H9 (cell line): ENCODE measurements around the gene DPP10. TPM values are rescaled to one million over a fixed set of nuclear protein-coding genes. Genes with fewer than 3 reads are reported as not detected.

Source experiments
- DNase-seq: peaks from one replicate; pipeline ENCODE4 v3.0.0-alpha.2; 2017
- H2AFZ ChIP-seq: one replicate; pipeline ENCODE4 v1.6.1; 2013; ENCODE audit warnings: mild to moderate bottlenecking, low read length, control low read depth, moderate library complexity
- H2AK5ac ChIP-seq: 2 replicates; pipeline ENCODE4 v1.6.1; 2013; ENCODE audit warnings: low read length, control low read depth, mixed read lengths; ENCODE audit not compliant: insufficient read length
- H2BK120ac ChIP-seq: one replicate; pipeline ENCODE4 v1.6.1; 2013; ENCODE audit warnings: low read depth, mild to moderate bottlenecking, low read length, control low read depth, inconsistent platforms; ENCODE audit not compliant: poor library complexity, severe bottlenecking
- H2BK12ac ChIP-seq: 2 replicates; pipeline ENCODE4 v1.6.1; 2013; ENCODE audit warnings: low read length, control low read depth, mixed read lengths, low read depth; ENCODE audit not compliant: insufficient read length
- H2BK15ac ChIP-seq: 2 replicates; pipeline ENCODE4 v1.6.1; 2013; ENCODE audit warnings: low read depth, low read length, control low read depth
- H2BK20ac ChIP-seq: one replicate; pipeline ENCODE4 v1.6.1; 2013; ENCODE audit warnings: low read depth, mild to moderate bottlenecking, low read length, control low read depth, inconsistent platforms; ENCODE audit not compliant: poor library complexity, severe bottlenecking
- H2BK5ac ChIP-seq: 2 replicates; pipeline ENCODE4 v1.6.1; 2013; ENCODE audit warnings: low read length, control low read depth, mixed read lengths; ENCODE audit not compliant: insufficient read length
- H3K14ac ChIP-seq: 2 replicates; pipeline ENCODE4 v1.6.1; 2013; ENCODE audit warnings: low read length, control low read depth; ENCODE audit not compliant: insufficient read depth
- H3K18ac ChIP-seq: 2 replicates; pipeline ENCODE4 v1.6.1; 2013; ENCODE audit warnings: low read depth, mild to moderate bottlenecking, mixed read lengths, low read length, control low read depth; ENCODE audit not compliant: insufficient read length
- H3K23ac ChIP-seq: 2 replicates; pipeline ENCODE4 v1.6.1; 2013; ENCODE audit warnings: low read length, control low read depth, mixed read lengths, low read depth; ENCODE audit not compliant: insufficient read length
- H3K23me2 ChIP-seq: 2 replicates; pipeline ENCODE4 v1.6.1; 2013; ENCODE audit warnings: low read depth, mild to moderate bottlenecking, mixed read lengths, low read length, control low read depth; ENCODE audit not compliant: insufficient read length, poor library complexity, severe bottlenecking
- H3K27ac ChIP-seq: 2 replicates; pipeline ENCODE4 v1.5.1; 2013; ENCODE audit warnings: low read length, control low read depth, mixed read lengths, low read depth; ENCODE audit not compliant: insufficient read length
- H3K27me3 ChIP-seq: 2 replicates; pipeline ENCODE4 v1.6.1; 2013; ENCODE audit warnings: low read length, control low read depth, inconsistent platforms; ENCODE audit not compliant: insufficient read depth
- H3K4ac ChIP-seq: 2 replicates; pipeline ENCODE4 v1.6.1; 2013; ENCODE audit warnings: low read depth, mild to moderate bottlenecking, control low read depth, inconsistent platforms, low read length, moderate library complexity
- H3K4me1 ChIP-seq: 2 replicates; pipeline ENCODE4 v1.6.1; 2013; ENCODE audit warnings: low read length, control low read depth, inconsistent platforms; ENCODE audit not compliant: insufficient read depth
- H3K4me2 ChIP-seq: 2 replicates; pipeline ENCODE4 v1.6.1; 2013; ENCODE audit warnings: low read length, control low read depth, mixed read lengths; ENCODE audit not compliant: insufficient read length, insufficient read depth
- H3K56ac ChIP-seq: 2 replicates; pipeline ENCODE4 v1.6.1; 2013; ENCODE audit warnings: low read depth, mild to moderate bottlenecking, mixed read lengths, low read length, control low read depth; ENCODE audit not compliant: insufficient read length
- H3K79me1 ChIP-seq: 2 replicates; pipeline ENCODE4 v1.6.1; 2013; ENCODE audit warnings: low read depth, mild to moderate bottlenecking, moderate library complexity, low read length, control low read depth, inconsistent platforms; ENCODE audit not compliant: insufficient read depth, poor library complexity, severe bottlenecking
- H3K79me2 ChIP-seq: 2 replicates; pipeline ENCODE4 v1.6.1; 2013; ENCODE audit warnings: low read length, control low read depth, inconsistent platforms; ENCODE audit not compliant: insufficient read depth
- H3K9ac ChIP-seq: 2 replicates; pipeline ENCODE4 v1.6.1; 2013; ENCODE audit warnings: low read length, control low read depth, mixed read lengths; ENCODE audit not compliant: insufficient read length; ENCODE audit errors: extremely low read depth
- H3K9me3 ChIP-seq: one replicate; pipeline ENCODE4 v1.6.1; 2013; ENCODE audit warnings: low read depth, low read length, inconsistent platforms; ENCODE audit not compliant: control insufficient read depth
- H3T11ph ChIP-seq: one replicate; pipeline ENCODE4 v1.6.1; 2013; ENCODE audit warnings: mild to moderate bottlenecking, low read length, control low read depth, inconsistent platforms
- H4K20me1 ChIP-seq: one replicate; pipeline ENCODE4 v1.6.1; 2013; ENCODE audit not compliant: control insufficient read depth, insufficient read length, insufficient read depth
- H4K5ac ChIP-seq: 2 replicates; pipeline ENCODE4 v1.6.1; 2013; ENCODE audit warnings: low read depth, mild to moderate bottlenecking, mixed read lengths, low read length, control low read depth; ENCODE audit not compliant: insufficient read length
- H4K8ac ChIP-seq: replicated peaks from 2 replicates; pipeline ENCODE4 v1.6.1; 2013; ENCODE audit warnings: low read length, control low read depth, mixed read lengths, low read depth; ENCODE audit not compliant: insufficient read length
- H4K91ac ChIP-seq: 2 replicates; pipeline ENCODE4 v1.6.1; 2013; ENCODE audit warnings: low read depth, mild to moderate bottlenecking, moderate library complexity, mixed read lengths, low read length, control low read depth; ENCODE audit not compliant: insufficient read length
- H3K27ac Mint-ChIP-seq, 3 experiments: 2 replicates in 2 of 3; 3 replicates in 1 of 3; pipeline ENCODE4 v1.8.0; 2020 to 2021; ENCODE audit warnings: mixed read lengths in 3 of 3, mild to moderate bottlenecking in 1 of 3, moderate library complexity in 1 of 3
- H3K27me3 Mint-ChIP-seq: 2 replicates; pipeline ENCODE4 v1.8.0; 2021; ENCODE audit warnings: low read depth, mild to moderate bottlenecking, moderate library complexity, mixed read lengths
- H3K36me3 Mint-ChIP-seq, 3 experiments: 2 replicates in 2 of 3; 3 replicates in 1 of 3; pipeline ENCODE4 v1.8.0; 2020 to 2021; ENCODE audit warnings: low read depth in 3 of 3, mixed read lengths in 3 of 3; ENCODE audit not compliant: insufficient read depth in 1 of 3
- H3K4me1 Mint-ChIP-seq, 2 experiments: 2 replicates each; pipeline ENCODE4 v1.8.0; 2020; ENCODE audit warnings: mixed read lengths in 2 of 2
- H3K4me3 Mint-ChIP-seq, 2 experiments: 2 replicates in 1 of 2; 3 replicates in 1 of 2; pipeline ENCODE4 v1.8.0; 2020 to 2021; ENCODE audit warnings: mild to moderate bottlenecking in 2 of 2, mixed read lengths in 2 of 2, moderate library complexity in 1 of 2
- H3K9me3 Mint-ChIP-seq, 2 experiments: 2 replicates in 1 of 2; 3 replicates in 1 of 2; pipeline ENCODE4 v1.8.0; 2020; ENCODE audit warnings: mild to moderate bottlenecking in 2 of 2, mixed read lengths in 2 of 2, moderate library complexity in 1 of 2
- CTCF ChIP-seq: fragments of 200-600 bp; sonication (generic); conservative IDR thresholded peaks from 3 replicates; pipeline ENCODE4 v1.8.0; 2021; ENCODE audit warnings: antibody characterized with exemption, mild to moderate bottlenecking
- WGBS: extraction: QIAGEN DNeasy Blood & Tissue Kit; methylation state at CpG from one replicate; pipeline ENCODE4 v1.1.7; 2013; ENCODE audit warnings: missing lambda C conversion rate, low lambda C conversion rate, mixed read lengths; ENCODE audit not compliant: insufficient read length; ENCODE audit errors: extremely low coverage; 5-methylcytosine and 5-hydroxymethylcytosine counted together
- total RNA-seq: library from RNA; stranded (reverse); gene quantifications from 2 replicates; pipeline ENCODE4 v1.2.1, GENCODE V29; 2021

The DPP10 gene
- total RNA-seq, 1 experiment from 2014 or later: 11.3 TPM

- Histone ChIP-seq H3K56ac (no peak overlapping the region), H2BK12ac (no peak overlapping the region), H2BK20ac (no peak overlapping the region), H2AFZ (no peak overlapping the region), H3K23ac (no peak overlapping the region), H3K23me2 (no peaks in the 10 kb centered on the region), H4K91ac (no peak overlapping the region), H4K8ac (no peak overlapping the region), H4K5ac (no peak overlapping the region), H2BK5ac (no peak overlapping the region), H3K27me3 (no peaks in the 10 kb centered on the region), H3K18ac (no peak overlapping the region), H3K9me3 (no peaks in the 10 kb centered on the region), H3K79me2 (no peaks in the 10 kb centered on the region), H2AK5ac (no peak overlapping the region), H2BK120ac (no peak overlapping the region), H2BK15ac (no peak overlapping the region), H3K4ac (no peak overlapping the region), H3T11ph (no peak overlapping the region), H3K27ac (no peak overlapping the region), H3K14ac (no peak overlapping the region), H3K79me1 (no peaks in the 10 kb centered on the region), H3K9ac (no peak overlapping the region), H4K20me1 (no peaks in the 10 kb centered on the region), H3K4me2 (no peak overlapping the region), H3K4me1 (peaks cover 5% of the 10 kb centered on the region; the same call in 1 of the 2 replicates)
- peaks cover 19 to 21% of the 10 kb centered on the region in 2 experiments for H3K4me1 Mint-ChIP-seq
- peak overlapping the region in 1 of 3 experiments; percentile 11; a peak in 2 of 7 replicates for H3K27ac Mint-ChIP-seq
- H3K9me3 Mint-ChIP-seq: no peaks in the 10 kb centered on the region
- no peak overlapping the region for H3K4me3 Mint-ChIP-seq
- peaks cover 2% of the 10 kb centered on the region; the same call in 1 of the 2 replicates for H3K27me3 Mint-ChIP-seq
- DNase-seq: no peak
- WGBS: no CpG with 5 or more reads among the region's 5 CpGs
- no peaks in the 10 kb centered on the region for H3K36me3 Mint-ChIP-seq
- TF ChIP-seq CTCF: no peak
Measured at GRCh38 chr2:114812261-114812660, 369.8 kb downstream of the DPP10 start.
